H1 (cell line): Measurements from ENCODE around the gene MYL6B. TPM values are rescaled to one million over a fixed set of nuclear protein-coding genes. Genes with fewer than 3 reads are reported as not detected.

Source experiments
- CREB1 ChIP-seq: IDR thresholded peaks from 2 replicates; pipeline ENCODE4 v1.6.1; 2012; ENCODE audit warnings: inconsistent platforms
- EGR1 ChIP-seq: IDR thresholded peaks from 2 replicates; pipeline ENCODE4 v1.6.1; 2011; ENCODE audit warnings: low read depth, low read length, borderline replicate concordance
- POLR2AphosphoS5 ChIP-seq: IDR thresholded peaks from 2 replicates; pipeline ENCODE4 v1.6.1; 2011; ENCODE audit warnings: low read depth, low read length
- RAD21 ChIP-seq, 2 experiments: IDR thresholded peaks in 1 of 2; conservative IDR thresholded peaks in 1 of 2; 2 replicates each; pipeline ENCODE4 v1.6.1; 2011; ENCODE audit warnings: low read depth in 2 of 2, low read length in 2 of 2, improper control_type of control experiment in 1 of 2, inconsistent platforms in 1 of 2, mild to moderate bottlenecking in 1 of 2, moderate library complexity in 1 of 2
- RNF2 ChIP-seq: fragments of 200-900, 300-1000 bp; sonication (generic); IDR thresholded peaks from 2 replicates; pipeline ENCODE4 v1.7.1; 2016; ENCODE audit warnings: borderline replicate concordance, low read depth, mild to moderate bottlenecking, antibody characterized with exemption, low read length; ENCODE audit not compliant: poor library complexity, severe bottlenecking; ENCODE audit errors: missing control alignments
- SAP30 ChIP-seq: fragments of 300-600 bp; sonication (generic); IDR thresholded peaks from 2 replicates; pipeline ENCODE4 v1.7.1; 2012; ENCODE audit warnings: low read length, moderate library complexity, mild to moderate bottlenecking, inconsistent platforms; ENCODE audit not compliant: insufficient read depth, insufficient replicate concordance
- SIN3A ChIP-seq, 2 experiments: IDR thresholded peaks in 1 of 2; conservative IDR thresholded peaks in 1 of 2; 2 replicates each; pipeline ENCODE4 v1.6.1; 2011 to 2012; ENCODE audit warnings: low read length in 2 of 2, improper control_type of control experiment in 1 of 2, low read depth in 1 of 2, mild to moderate bottlenecking in 1 of 2
- SIRT6 ChIP-seq: IDR thresholded peaks from one replicate; pipeline ENCODE4 v1.7.1; 2012; ENCODE audit warnings: low read length, inconsistent platforms
- YY1 ChIP-seq: IDR thresholded peaks from 2 replicates; pipeline ENCODE4 v1.6.1; 2011; ENCODE audit warnings: low read depth, mild to moderate bottlenecking, low read length
- ZNF274 ChIP-seq: IDR thresholded peaks from 2 replicates; pipeline ENCODE4 v1.7.0; 2012; ENCODE audit warnings: low read length, borderline replicate concordance; ENCODE audit errors: extremely low read depth
- polyA plus RNA-seq, 7 experiments: library from polyadenylated mRNA; depleted of rRNA in 3 of 7; stranded (reverse) in 5 of 7; unstranded in 2 of 7; fragments of >200 nt in 5 of 7; fragments of 200-250 nt in 2 of 7; gene quantifications; 1 replicate in 5 of 7; 2 replicates in 1 of 7; 4 replicates in 1 of 7; pipeline versions ENCODE4 v1.2.1 to v1.2.3, GENCODE V29; 2011 to 2013; ENCODE audit warnings: missing spikeins in 2 of 7, mixed read lengths in 2 of 7
- total RNA-seq: library from RNA; stranded (reverse); fragmentation: NEBNext Ultra II Directional; extraction: Animal tissue kit (Norgen Biotek cat#: 25700); gene quantifications from 2 replicates; pipeline ENCODE4 v1.2.1, GENCODE V29; 2021

MYL6B gene
- total and polyA plus RNA-seq, 2 of the 8 experiments (the other 6 are each of a cell fraction or from before 2014, with no cell fraction given), result 163 to 202 TPM

- no peak for TF ChIP-seq RNF2
- no peak for TF ChIP-seq CREB1
- TF ChIP-seq POLR2AphosphoS5, result no peak
- TF ChIP-seq ZNF274, result no peak
- TF ChIP-seq SIRT6, result no peak
- no peak for TF ChIP-seq YY1
- TF ChIP-seq SIN3A (conservative IDR thresholded peaks at IDR 0.05 in 1 of 2, IDR thresholded peaks at IDR 0.05 in 1 of 2; ENCODE audit: low read depth in 1 of 2, low read length in 2 of 2), result no peak
- TF ChIP-seq SAP30, result no peak
- no peak for TF ChIP-seq RAD21 (IDR thresholded peaks at IDR 0.05 in 1 of 2, conservative IDR thresholded peaks at IDR 0.05 in 1 of 2; ENCODE audit: low read depth in 2 of 2, low read length in 2 of 2)
- TF ChIP-seq EGR1, result no peak
These were observed 10.2 kb upstream of the MYL6B start (continued) for GRCh38 chr12:56141946-56142784.
